Liver (tissue), 3 donors: ENCODE results near the gene LCK.

Experiments
- SP1 ChIP-seq: IDR thresholded peaks from 2 replicates; pipeline ENCODE4 v1.6.1; 2018; ENCODE audit warnings: antibody characterized with exemption, mild to moderate bottlenecking
- TAF1 ChIP-seq: conservative IDR thresholded peaks from 2 replicates; pipeline ENCODE4 v1.6.1; 2016; ENCODE audit warnings: antibody characterized with exemption, mild to moderate bottlenecking
- TF ChIP-seq, protein P1 (sequence below): fragments of 150-350 bp; IDR thresholded peaks from 2 replicates; pipeline ENCODE4 v1.5.1; 2017; ENCODE audit warnings: improper control_type of control experiment, low read depth, low read length; ENCODE audit not compliant: missing input control
- TF ChIP-seq, protein P2 (sequence below): IDR thresholded peaks from 2 replicates; pipeline ENCODE4 v1.6.1; 2016; ENCODE audit warnings: antibody characterized with exemption, mild to moderate bottlenecking
- donor health status: healthy.
- donor health status: healthy.

DNA sequence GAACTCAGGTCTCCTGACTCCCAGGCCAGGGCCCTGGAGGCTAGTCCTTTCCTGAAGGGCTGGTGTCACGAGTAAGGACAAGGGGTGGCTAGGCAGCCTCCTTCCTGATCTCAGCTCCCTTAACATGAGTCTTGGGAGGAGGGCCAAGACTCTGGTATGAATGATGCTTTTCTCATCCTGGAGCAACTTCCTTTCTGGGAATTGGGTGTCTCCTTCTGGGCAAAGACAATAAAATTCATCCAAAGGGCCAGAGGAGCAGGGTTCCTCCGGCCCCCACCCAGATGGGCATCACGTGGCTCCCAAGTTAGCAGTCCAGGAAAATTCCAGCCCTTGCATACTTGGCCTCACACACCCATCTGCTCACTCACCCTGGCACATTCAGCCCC, 4.2 kb upstream of the LCK start, which contains the start of gene FAM167B:
- TF ChIP-seq, protein P1, sequence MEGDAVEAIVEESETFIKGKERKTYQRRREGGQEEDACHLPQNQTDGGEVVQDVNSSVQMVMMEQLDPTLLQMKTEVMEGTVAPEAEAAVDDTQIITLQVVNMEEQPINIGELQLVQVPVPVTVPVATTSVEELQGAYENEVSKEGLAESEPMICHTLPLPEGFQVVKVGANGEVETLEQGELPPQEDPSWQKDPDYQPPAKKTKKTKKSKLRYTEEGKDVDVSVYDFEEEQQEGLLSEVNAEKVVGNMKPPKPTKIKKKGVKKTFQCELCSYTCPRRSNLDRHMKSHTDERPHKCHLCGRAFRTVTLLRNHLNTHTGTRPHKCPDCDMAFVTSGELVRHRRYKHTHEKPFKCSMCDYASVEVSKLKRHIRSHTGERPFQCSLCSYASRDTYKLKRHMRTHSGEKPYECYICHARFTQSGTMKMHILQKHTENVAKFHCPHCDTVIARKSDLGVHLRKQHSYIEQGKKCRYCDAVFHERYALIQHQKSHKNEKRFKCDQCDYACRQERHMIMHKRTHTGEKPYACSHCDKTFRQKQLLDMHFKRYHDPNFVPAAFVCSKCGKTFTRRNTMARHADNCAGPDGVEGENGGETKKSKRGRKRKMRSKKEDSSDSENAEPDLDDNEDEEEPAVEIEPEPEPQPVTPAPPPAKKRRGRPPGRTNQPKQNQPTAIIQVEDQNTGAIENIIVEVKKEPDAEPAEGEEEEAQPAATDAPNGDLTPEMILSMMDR: no peak
- TF ChIP-seq TAF1 (no peak), SP1 (peak; percentile 54)
- TF ChIP-seq, protein P2, sequence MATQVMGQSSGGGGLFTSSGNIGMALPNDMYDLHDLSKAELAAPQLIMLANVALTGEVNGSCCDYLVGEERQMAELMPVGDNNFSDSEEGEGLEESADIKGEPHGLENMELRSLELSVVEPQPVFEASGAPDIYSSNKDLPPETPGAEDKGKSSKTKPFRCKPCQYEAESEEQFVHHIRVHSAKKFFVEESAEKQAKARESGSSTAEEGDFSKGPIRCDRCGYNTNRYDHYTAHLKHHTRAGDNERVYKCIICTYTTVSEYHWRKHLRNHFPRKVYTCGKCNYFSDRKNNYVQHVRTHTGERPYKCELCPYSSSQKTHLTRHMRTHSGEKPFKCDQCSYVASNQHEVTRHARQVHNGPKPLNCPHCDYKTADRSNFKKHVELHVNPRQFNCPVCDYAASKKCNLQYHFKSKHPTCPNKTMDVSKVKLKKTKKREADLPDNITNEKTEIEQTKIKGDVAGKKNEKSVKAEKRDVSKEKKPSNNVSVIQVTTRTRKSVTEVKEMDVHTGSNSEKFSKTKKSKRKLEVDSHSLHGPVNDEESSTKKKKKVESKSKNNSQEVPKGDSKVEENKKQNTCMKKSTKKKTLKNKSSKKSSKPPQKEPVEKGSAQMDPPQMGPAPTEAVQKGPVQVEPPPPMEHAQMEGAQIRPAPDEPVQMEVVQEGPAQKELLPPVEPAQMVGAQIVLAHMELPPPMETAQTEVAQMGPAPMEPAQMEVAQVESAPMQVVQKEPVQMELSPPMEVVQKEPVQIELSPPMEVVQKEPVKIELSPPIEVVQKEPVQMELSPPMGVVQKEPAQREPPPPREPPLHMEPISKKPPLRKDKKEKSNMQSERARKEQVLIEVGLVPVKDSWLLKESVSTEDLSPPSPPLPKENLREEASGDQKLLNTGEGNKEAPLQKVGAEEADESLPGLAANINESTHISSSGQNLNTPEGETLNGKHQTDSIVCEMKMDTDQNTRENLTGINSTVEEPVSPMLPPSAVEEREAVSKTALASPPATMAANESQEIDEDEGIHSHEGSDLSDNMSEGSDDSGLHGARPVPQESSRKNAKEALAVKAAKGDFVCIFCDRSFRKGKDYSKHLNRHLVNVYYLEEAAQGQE: no peak
